K562 (cell line): ENCODE data around the gene CRELD2. TPM values are rescaled to one million over a fixed set of nuclear protein-coding genes. Genes with fewer than 3 reads are reported as not detected.

ENCODE experiments used
- BACH1 ChIP-seq: fragments of 200-800 bp; sonication (Bioruptor generic); IDR thresholded peaks from 2 replicates; pipeline ENCODE4 v1.6.1; 2016; ENCODE audit warnings: missing genetic modification characterization, missing compliant biosample characterization
- CTBP1 ChIP-seq: fragments of 450-650 bp; IDR thresholded peaks from 2 replicates; pipeline ENCODE4 v1.6.1; 2016; ENCODE audit warnings: borderline replicate concordance
- FOXP1 ChIP-seq: sonication (generic); formaldehyde crosslinking; IDR thresholded peaks from 2 replicates; pipeline ENCODE4 v1.8.0; 2022; ENCODE audit warnings: mild to moderate bottlenecking, missing genetic modification reagents
- FUS ChIP-seq: fragments of 200-400 bp; formaldehyde crosslinking; optimal IDR thresholded peaks from 2 replicates; pipeline ENCODE3; 2017; ENCODE audit warnings: low read depth, low read length
- GATAD2A ChIP-seq: fragments of 450-650 bp; IDR thresholded peaks from 2 replicates; pipeline ENCODE4 v1.6.1; 2017
- HOXB6 ChIP-seq: fragments of 250-450 bp; sonication (Bioruptor Pico); IDR thresholded peaks from 2 replicates; pipeline ENCODE4 v1.5.1; 2022; ENCODE audit warnings: mild to moderate bottlenecking, borderline replicate concordance
- MCM2 ChIP-seq: fragments of 450-650 bp; IDR thresholded peaks from 2 replicates; pipeline ENCODE4 v1.6.1; 2017; ENCODE audit warnings: low read depth, mild to moderate bottlenecking
- MYBL2 ChIP-seq, 2 experiments: fragments of 450-650 bp in 1 of 2; sonication (generic) in 1 of 2; formaldehyde crosslinking in 1 of 2; IDR thresholded peaks; 2 replicates each; pipeline versions ENCODE4 v1.6.1 to v1.8.1; 2017 to 2022; ENCODE audit warnings: borderline replicate concordance in 1 of 2, inconsistent platforms in 1 of 2, low read depth in 1 of 2, mild to moderate bottlenecking in 1 of 2, missing genetic modification reagents in 1 of 2, moderate library complexity in 1 of 2
- NELFE ChIP-seq: IDR thresholded peaks from 2 replicates; pipeline ENCODE4 v1.6.1; 2011; ENCODE audit warnings: mild to moderate bottlenecking; ENCODE audit not compliant: insufficient read depth, insufficient read length
- POU5F1 ChIP-seq: fragments of 150-350 bp; IDR thresholded peaks from 2 replicates; pipeline ENCODE4 v1.6.1; 2014; ENCODE audit warnings: borderline replicate concordance, low read length, low read depth, mild to moderate bottlenecking; ENCODE audit not compliant: partially characterized antibody
- TRIM24 ChIP-seq, 2 experiments: fragments of 450-650 bp; IDR thresholded peaks; 2 replicates each; pipeline ENCODE4 v1.6.1; 2016
- ZEB2 ChIP-seq: fragments of 450-650 bp; IDR thresholded peaks from 2 replicates; pipeline ENCODE4 v1.6.1; 2016
- ZFP30 ChIP-seq: fragments of 250-450 bp; sonication (Bioruptor Pico); IDR thresholded peaks from 2 replicates; pipeline ENCODE4 v1.8.0; 2022; ENCODE audit warnings: moderate library complexity, mild to moderate bottlenecking, inconsistent platforms, borderline replicate concordance
- ZNF311 ChIP-seq: fragments of 250-450 bp; sonication (Bioruptor Pico); IDR thresholded peaks from 2 replicates; pipeline ENCODE4 v1.4.0; 2020; ENCODE audit warnings: mild to moderate bottlenecking, moderate library complexity
- polyA plus RNA-seq, 8 experiments: library from polyadenylated mRNA; depleted of rRNA in 4 of 8; stranded (reverse) in 5 of 8; unstranded in 3 of 8; fragments of >200 nt; fragmentation: Nextera tagmentation in 2 of 8; fragmentation: Illumina TruSeq in 1 of 8; extraction: Ambion mirVana in 2 of 8; extraction: Trizol in 1 of 8; gene quantifications; 2 replicates each; pipeline versions ENCODE4 v1.2.1 to v1.2.3, GENCODE V29; 2011 to 2014; ENCODE audit warnings: inconsistent platforms in 1 of 8, missing spikeins in 1 of 8
- total RNA-seq, 7 experiments: library from RNA; depleted of rRNA in 6 of 7; stranded (reverse); fragments of >200 nt in 6 of 7; fragmentation: Illumina TruSeq in 2 of 7; extraction: Trizol in 2 of 7; gene quantifications; 2 replicates each; pipeline versions ENCODE4 v1.2.1 to v1.2.3, GENCODE V29; 2011 to 2021; ENCODE audit warnings: low replicate concordance in 1 of 7
- TF ChIP-seq, protein P1 (sequence below): fragments of 250-450 bp; sonication (Bioruptor Pico); IDR thresholded peaks from 2 replicates; pipeline ENCODE4 v1.5.1; 2021; ENCODE audit warnings: mild to moderate bottlenecking
- TF ChIP-seq, protein P2 (sequence below), 2 experiments: fragments of 450-650 bp; conservative IDR thresholded peaks; 2 replicates each; pipeline ENCODE4 v1.6.1; 2017; ENCODE audit warnings: mild to moderate bottlenecking in 2 of 2, moderate library complexity in 2 of 2
- TF ChIP-seq, protein P3 (sequence below): IDR thresholded peaks from 3 replicates; pipeline ENCODE4 v1.6.1; 2011; ENCODE audit warnings: borderline replicate concordance, mild to moderate bottlenecking, moderate library complexity; ENCODE audit not compliant: insufficient read length; ENCODE audit errors: extremely low read depth
- TF ChIP-seq, protein P4 (sequence below): conservative IDR thresholded peaks from 2 replicates; pipeline ENCODE4 v1.6.1; 2011; ENCODE audit warnings: low read depth, mild to moderate bottlenecking, low read length; ENCODE audit not compliant: control insufficient read depth

The CRELD2 gene
- total and polyA plus RNA-seq, 9 of the 15 experiments (the other 6 are each of a cell fraction or from before 2014, with no cell fraction given): 0.96 to 25.3 (median 8.8) TPM

DNA sequence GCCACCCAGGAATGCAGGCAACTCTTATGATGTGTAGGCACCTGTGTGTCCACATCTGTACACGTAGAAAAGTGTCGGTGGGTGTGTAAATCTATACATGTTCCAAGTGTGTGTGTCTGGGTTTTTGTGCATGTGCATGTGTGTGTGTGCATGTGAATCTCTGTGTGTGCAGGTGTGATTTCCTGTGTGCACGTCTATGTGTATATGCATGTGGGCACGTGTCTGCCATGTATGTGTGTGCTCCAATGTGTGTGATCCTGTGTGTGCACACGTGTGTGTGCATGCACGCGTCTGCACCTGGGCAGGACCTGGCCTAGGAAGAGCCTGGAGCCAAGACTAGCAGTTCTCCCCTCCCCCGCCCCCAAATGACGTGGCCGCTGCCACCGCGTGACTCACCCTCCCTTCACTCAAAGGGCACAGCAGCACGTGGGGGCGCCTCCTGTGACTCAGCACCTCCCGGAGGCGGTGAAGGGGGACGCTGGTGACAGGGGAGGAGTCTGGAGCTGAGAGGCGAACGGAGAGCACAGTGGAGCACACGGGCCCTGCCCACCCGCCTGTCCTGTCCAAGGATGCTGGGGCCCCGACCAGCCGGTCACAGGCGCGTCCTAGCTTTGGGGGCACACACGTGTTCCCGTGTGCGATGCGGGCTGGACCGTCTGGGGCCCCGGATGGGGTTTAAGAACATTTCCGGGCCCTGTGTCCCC is 52.2 kb downstream of the CRELD2 start (continued):
- TF ChIP-seq, protein P1, sequence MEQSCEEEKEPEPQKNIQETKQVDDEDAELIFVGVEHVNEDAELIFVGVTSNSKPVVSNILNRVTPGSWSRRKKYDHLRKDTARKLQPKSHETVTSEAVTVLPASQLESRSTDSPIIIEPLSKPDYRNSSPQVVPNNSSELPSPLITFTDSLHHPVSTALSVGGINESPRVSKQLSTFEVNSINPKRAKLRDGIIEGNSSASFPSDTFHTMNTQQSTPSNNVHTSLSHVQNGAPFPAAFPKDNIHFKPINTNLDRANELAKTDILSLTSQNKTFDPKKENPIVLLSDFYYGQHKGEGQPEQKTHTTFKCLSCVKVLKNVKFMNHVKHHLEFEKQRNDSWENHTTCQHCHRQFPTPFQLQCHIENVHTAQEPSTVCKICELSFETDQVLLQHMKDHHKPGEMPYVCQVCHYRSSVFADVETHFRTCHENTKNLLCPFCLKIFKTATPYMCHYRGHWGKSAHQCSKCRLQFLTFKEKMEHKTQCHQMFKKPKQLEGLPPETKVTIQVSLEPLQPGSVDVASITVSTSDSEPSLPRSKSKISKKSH (CRISPR knock-in tag): no peak
- TF ChIP-seq FUS (no peak), ZFP30 (CRISPR knock-in tag) (no peak), BACH1 (tag) (peak; percentile 90), CTBP1 (peak; percentile 77; the same call in 1 of the 2 replicates), NELFE (no peak), HOXB6 (CRISPR knock-in tag) (no peak), TRIM24 (IDR thresholded peaks at IDR 0.05) (peak; percentile 24 to 63; a peak in 3 of 4 replicates), MCM2 (no peak), ZEB2 (peak; percentile 36; the same call in 1 of the 2 replicates), MYBL2 (IDR thresholded peaks at IDR 0.05; ENCODE audit: low read depth) (no peak), MYBL2 (CRISPR knock-in tag; IDR thresholded peaks at IDR 0.05; ENCODE audit: borderline replicate concordance) (no peak), GATAD2A (no peak), ZNF311 (CRISPR knock-in tag) (no peak), FOXP1 (CRISPR knock-in tag) (no peak), POU5F1 (no peak)
- TF ChIP-seq, protein P2, sequence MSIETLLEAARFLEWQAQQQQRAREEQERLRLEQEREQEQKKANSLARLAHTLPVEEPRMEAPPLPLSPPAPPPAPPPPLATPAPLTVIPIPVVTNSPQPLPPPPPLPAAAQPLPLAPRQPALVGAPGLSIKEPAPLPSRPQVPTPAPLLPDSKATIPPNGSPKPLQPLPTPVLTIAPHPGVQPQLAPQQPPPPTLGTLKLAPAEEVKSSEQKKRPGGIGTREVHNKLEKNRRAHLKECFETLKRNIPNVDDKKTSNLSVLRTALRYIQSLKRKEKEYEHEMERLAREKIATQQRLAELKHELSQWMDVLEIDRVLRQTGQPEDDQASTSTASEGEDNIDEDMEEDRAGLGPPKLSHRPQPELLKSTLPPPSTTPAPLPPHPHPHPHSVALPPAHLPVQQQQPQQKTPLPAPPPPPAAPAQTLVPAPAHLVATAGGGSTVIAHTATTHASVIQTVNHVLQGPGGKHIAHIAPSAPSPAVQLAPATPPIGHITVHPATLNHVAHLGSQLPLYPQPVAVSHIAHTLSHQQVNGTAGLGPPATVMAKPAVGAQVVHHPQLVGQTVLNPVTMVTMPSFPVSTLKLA (conservative IDR thresholded peaks at IDR 0.05): peak; percentile 98
- TF ChIP-seq, protein P3, sequence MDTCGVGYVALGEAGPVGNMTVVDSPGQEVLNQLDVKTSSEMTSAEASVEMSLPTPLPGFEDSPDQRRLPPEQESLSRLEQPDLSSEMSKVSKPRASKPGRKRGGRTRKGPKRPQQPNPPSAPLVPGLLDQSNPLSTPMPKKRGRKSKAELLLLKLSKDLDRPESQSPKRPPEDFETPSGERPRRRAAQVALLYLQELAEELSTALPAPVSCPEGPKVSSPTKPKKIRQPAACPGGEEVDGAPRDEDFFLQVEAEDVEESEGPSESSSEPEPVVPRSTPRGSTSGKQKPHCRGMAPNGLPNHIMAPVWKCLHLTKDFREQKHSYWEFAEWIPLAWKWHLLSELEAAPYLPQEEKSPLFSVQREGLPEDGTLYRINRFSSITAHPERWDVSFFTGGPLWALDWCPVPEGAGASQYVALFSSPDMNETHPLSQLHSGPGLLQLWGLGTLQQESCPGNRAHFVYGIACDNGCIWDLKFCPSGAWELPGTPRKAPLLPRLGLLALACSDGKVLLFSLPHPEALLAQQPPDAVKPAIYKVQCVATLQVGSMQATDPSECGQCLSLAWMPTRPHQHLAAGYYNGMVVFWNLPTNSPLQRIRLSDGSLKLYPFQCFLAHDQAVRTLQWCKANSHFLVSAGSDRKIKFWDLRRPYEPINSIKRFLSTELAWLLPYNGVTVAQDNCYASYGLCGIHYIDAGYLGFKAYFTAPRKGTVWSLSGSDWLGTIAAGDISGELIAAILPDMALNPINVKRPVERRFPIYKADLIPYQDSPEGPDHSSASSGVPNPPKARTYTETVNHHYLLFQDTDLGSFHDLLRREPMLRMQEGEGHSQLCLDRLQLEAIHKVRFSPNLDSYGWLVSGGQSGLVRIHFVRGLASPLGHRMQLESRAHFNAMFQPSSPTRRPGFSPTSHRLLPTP: no peak
- TF ChIP-seq, protein P4, sequence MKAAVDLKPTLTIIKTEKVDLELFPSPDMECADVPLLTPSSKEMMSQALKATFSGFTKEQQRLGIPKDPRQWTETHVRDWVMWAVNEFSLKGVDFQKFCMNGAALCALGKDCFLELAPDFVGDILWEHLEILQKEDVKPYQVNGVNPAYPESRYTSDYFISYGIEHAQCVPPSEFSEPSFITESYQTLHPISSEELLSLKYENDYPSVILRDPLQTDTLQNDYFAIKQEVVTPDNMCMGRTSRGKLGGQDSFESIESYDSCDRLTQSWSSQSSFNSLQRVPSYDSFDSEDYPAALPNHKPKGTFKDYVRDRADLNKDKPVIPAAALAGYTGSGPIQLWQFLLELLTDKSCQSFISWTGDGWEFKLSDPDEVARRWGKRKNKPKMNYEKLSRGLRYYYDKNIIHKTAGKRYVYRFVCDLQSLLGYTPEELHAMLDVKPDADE: no peak
